ENCODE measurements around the gene CLEC7A.

CLEC7A gene

DNA sequence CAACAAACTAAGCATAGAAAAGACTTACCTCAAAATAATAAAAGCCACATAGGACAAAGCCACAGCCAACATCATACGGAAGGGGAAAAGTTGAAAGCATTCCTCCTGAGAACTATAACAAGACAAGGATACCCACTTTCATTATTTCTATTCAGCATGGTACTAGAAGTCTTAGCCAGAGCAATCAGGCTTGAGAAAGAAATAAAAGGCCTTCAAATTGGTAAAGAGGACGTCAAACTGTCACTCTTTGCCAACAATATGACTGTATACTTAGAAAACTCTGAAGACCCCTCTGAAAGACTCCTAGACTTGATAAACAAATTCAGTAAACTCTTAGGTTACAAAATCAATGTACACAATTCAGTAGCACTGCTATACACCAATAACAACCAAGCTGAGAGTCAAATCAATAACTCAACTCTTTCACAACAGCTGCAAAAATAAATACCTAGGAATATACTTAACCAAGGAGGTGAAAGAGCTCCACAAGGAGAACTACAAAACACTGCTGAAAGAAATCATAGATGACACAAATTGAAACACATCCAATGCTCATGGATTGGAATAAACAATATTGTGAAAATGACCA, 19.6 kb downstream of the CLEC7A start:
- H3K9ac ChIP-seq (ENCODE audit: low read length) = no peak overlapping the region
- no peaks in the 10 kb centered on the region for H3F3A ChIP-seq (ENCODE audit: insufficient read depth)
- H3K79me2 ChIP-seq (ENCODE audit: insufficient read depth, low read length) = no peaks in the 10 kb centered on the region
- no peaks in the 10 kb centered on the region for H3K9me2 ChIP-seq (replicated peaks; ENCODE audit: insufficient read depth, low read length)
- H3K4me3 ChIP-seq (ENCODE audit: insufficient read depth, low read length, poor library complexity, severe bottlenecking) = no peak overlapping the region
- H3K36me3 ChIP-seq (ENCODE audit: low read length) = no peaks in the 10 kb centered on the region
- no peaks in the 10 kb centered on the region for H3K27me3 ChIP-seq (ENCODE audit: low read length)
- no peaks in the 10 kb centered on the region for H4K20me1 ChIP-seq (ENCODE audit: low read depth, low read length)
- no peak overlapping the region for H3K4me2 ChIP-seq (ENCODE audit: low read depth, low read length, poor library complexity, severe bottlenecking)
- H2AFZ ChIP-seq (ENCODE audit: low read depth, low read length, severe bottlenecking) = no peak overlapping the region
- TF ChIP-seq EZH2phosphoT487 (conservative IDR thresholded peaks at IDR 0.05; ENCODE audit: low read length) = no peak
- TF ChIP-seq, protein P1, sequence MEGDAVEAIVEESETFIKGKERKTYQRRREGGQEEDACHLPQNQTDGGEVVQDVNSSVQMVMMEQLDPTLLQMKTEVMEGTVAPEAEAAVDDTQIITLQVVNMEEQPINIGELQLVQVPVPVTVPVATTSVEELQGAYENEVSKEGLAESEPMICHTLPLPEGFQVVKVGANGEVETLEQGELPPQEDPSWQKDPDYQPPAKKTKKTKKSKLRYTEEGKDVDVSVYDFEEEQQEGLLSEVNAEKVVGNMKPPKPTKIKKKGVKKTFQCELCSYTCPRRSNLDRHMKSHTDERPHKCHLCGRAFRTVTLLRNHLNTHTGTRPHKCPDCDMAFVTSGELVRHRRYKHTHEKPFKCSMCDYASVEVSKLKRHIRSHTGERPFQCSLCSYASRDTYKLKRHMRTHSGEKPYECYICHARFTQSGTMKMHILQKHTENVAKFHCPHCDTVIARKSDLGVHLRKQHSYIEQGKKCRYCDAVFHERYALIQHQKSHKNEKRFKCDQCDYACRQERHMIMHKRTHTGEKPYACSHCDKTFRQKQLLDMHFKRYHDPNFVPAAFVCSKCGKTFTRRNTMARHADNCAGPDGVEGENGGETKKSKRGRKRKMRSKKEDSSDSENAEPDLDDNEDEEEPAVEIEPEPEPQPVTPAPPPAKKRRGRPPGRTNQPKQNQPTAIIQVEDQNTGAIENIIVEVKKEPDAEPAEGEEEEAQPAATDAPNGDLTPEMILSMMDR (IDR thresholded peaks at IDR 0.05; ENCODE audit: insufficient read depth, low read length, poor library complexity, severe bottlenecking) = no peak
- H3K9me3 ChIP-seq (ENCODE audit: insufficient read depth, low read length) = no peaks in the 10 kb centered on the region
- H3K27ac ChIP-seq (ENCODE audit: low read depth, low read length) = no peak overlapping the region

DNA sequence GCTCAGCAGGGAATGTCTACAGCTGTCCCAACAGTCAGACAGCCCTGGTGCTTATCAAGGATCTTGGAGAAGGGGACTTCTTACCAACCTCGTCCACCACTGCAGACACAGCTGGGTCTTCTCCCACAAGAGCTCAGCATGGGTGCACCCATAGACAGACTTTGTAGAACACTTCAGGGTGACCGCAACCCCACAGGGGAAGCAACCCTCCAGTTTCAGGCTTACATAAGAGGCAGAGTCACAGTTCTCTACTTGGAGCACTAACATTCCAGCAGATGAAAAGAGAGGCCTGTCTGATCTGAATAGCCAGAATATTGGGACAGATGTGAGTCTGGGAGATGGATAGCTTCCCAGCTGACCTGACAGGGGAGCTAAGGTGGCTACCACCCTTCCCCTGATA, 27.7 kb downstream of the CLEC7A start:
- no peaks in the 10 kb centered on the region for H3K27me3 ChIP-seq (ENCODE audit: low read length)
- H3K9me2 ChIP-seq (replicated peaks; ENCODE audit: insufficient read depth, low read length) = no peaks in the 10 kb centered on the region
- TF ChIP-seq, protein P1 (IDR thresholded peaks at IDR 0.05; ENCODE audit: insufficient read depth, low read length, poor library complexity, severe bottlenecking) = no peak
- TF ChIP-seq EZH2phosphoT487 (conservative IDR thresholded peaks at IDR 0.05; ENCODE audit: low read length) = no peak
- H3K36me3 ChIP-seq (ENCODE audit: low read length) = no peaks in the 10 kb centered on the region
- H3F3A ChIP-seq (ENCODE audit: insufficient read depth) = no peaks in the 10 kb centered on the region
- no peak overlapping the region for H3K9ac ChIP-seq (ENCODE audit: low read length)
- H2AFZ ChIP-seq (ENCODE audit: low read depth, low read length, severe bottlenecking) = no peak overlapping the region
- H3K27ac ChIP-seq (ENCODE audit: low read depth, low read length) = no peak overlapping the region
- H3K9me3 ChIP-seq (ENCODE audit: insufficient read depth, low read length) = no peaks in the 10 kb centered on the region
- H3K79me2 ChIP-seq (ENCODE audit: insufficient read depth, low read length) = no peaks in the 10 kb centered on the region
- H3K4me3 ChIP-seq (ENCODE audit: insufficient read depth, low read length, poor library complexity, severe bottlenecking) = no peak overlapping the region
- H4K20me1 ChIP-seq (ENCODE audit: low read depth, low read length) = no peaks in the 10 kb centered on the region
- no peak overlapping the region for H3K4me2 ChIP-seq (ENCODE audit: low read depth, low read length, poor library complexity, severe bottlenecking)

DNA sequence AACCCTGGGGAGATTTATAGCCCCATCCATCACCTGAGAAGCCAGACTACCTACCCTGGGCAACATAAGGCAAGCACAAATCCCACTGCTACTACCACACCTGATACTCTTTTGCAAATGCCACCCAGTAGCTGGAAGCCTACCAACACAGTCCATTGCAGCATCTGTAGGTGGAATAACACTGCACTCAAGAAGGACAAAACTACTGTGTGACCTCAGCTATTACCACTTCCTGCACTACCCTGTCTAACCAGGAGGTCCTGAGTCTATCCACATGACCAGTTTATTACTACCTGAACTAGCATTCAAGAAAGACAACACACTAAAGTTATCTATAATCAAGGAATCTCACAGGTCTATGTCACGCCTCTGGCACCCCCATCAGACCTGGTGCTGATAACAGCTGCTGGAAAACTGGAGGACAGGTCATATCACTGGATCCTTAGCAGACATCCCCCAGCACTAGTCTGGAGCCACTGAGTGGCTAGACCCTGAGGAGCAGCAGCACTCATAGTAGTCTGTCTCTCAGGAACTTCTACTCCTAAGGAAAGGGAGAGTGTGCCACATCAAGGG, 28.3 kb downstream of the CLEC7A start:
- H3K9me3 ChIP-seq (ENCODE audit: insufficient read depth, low read length) = no peaks in the 10 kb centered on the region
- no peaks in the 10 kb centered on the region for H3K79me2 ChIP-seq (ENCODE audit: insufficient read depth, low read length)
- TF ChIP-seq EZH2phosphoT487 (conservative IDR thresholded peaks at IDR 0.05; ENCODE audit: low read length) = no peak
- TF ChIP-seq, protein P1 (IDR thresholded peaks at IDR 0.05; ENCODE audit: insufficient read depth, low read length, poor library complexity, severe bottlenecking) = no peak
- no peak overlapping the region for H3K9ac ChIP-seq (ENCODE audit: low read length)
- H3K4me2 ChIP-seq (ENCODE audit: low read depth, low read length, poor library complexity, severe bottlenecking) = no peak overlapping the region
- H3K27me3 ChIP-seq (ENCODE audit: low read length) = no peaks in the 10 kb centered on the region
- H3K36me3 ChIP-seq (ENCODE audit: low read length) = no peaks in the 10 kb centered on the region
- H3K4me3 ChIP-seq (ENCODE audit: insufficient read depth, low read length, poor library complexity, severe bottlenecking) = no peak overlapping the region
- H2AFZ ChIP-seq (ENCODE audit: low read depth, low read length, severe bottlenecking) = no peak overlapping the region
- no peaks in the 10 kb centered on the region for H3K9me2 ChIP-seq (replicated peaks; ENCODE audit: insufficient read depth, low read length)
- no peaks in the 10 kb centered on the region for H4K20me1 ChIP-seq (ENCODE audit: low read depth, low read length)
- H3K27ac ChIP-seq (ENCODE audit: low read depth, low read length) = no peak overlapping the region
- H3F3A ChIP-seq (ENCODE audit: insufficient read depth) = no peaks in the 10 kb centered on the region

Data from SU-DHL-6 (cell line).